GM12878 (cell line): ENCODE data around the gene BDNF. TPM values are rescaled to one million over a fixed set of nuclear protein-coding genes. Genes with fewer than 3 reads are reported as not detected.

Source experiments
- ATAC-seq: fragments of 200-7000 bp; cut with Tn5 transposase; 3 replicates; pipeline ENCODE4 v1.9.1; 2020; ENCODE audit warnings: mild to moderate bottlenecking, moderate library complexity
- BruUV-seq: library from RNA; stranded (reverse); fragments of 400-500 nt; replicated peaks from 2 replicates; lab custom pipeline; 2021; lab: Mats Ljungman, UMichigan
- CTCF ChIA-PET: fragments of 300-600 bp; sonication (Branson Sonifier 250); formaldehyde crosslinking; extraction: SDS; loops from one replicate; lab custom pipeline; 2021; ENCODE audit warnings: inconsistent platforms; lab: Yijun Ruan, JAX
- POLR2A ChIA-PET: fragments of 350-600 bp; formaldehyde crosslinking; extraction: SDS; loops from one replicate; lab custom pipeline; 2021; ENCODE audit warnings: inconsistent platforms; lab: Charles Lee
- RAD21 ChIA-PET: fragments of 300-600 bp; sonication (Branson Sonifier 250); formaldehyde crosslinking; loops from one replicate; lab custom pipeline; 2023; ENCODE audit warnings: antibody characterized with exemption; ENCODE audit not compliant: unreplicated experiment; lab: Charles Lee
- SMC1A ChIA-PET: fragments of 300-600 bp; sonication (Branson Sonifier 250); formaldehyde crosslinking; loops from one replicate; lab custom pipeline; 2023; ENCODE audit not compliant: unreplicated experiment, uncharacterized antibody; lab: Charles Lee
- DNase-seq: peaks from one replicate; pipeline ENCODE4 v3.0.0-alpha.2; 2011; ENCODE audit warnings: low read depth, low spot score
- FAIRE-seq: peaks from 3 replicates; lab custom pipeline; 2011; peaks lifted over from hg19 to GRCh38; lab: Jason Lieb, UNC
- H2AFZ ChIP-seq: 2 replicates; pipeline ENCODE4 v1.6.0; 2011; ENCODE audit warnings: low read depth, low read length, control low read depth; ENCODE audit not compliant: control insufficient read depth
- H3K27ac ChIP-seq: 2 replicates; pipeline ENCODE4 v1.5.1; 2011; ENCODE audit warnings: control low read depth; ENCODE audit not compliant: control insufficient read depth, insufficient read depth
- H3K27me3 ChIP-seq, 2 experiments: replicated peaks in 1 of 2; 2 replicates each; pipeline versions ENCODE4 v1.6.0 to v1.6.1; 2011; ENCODE audit warnings: low read length in 1 of 2; ENCODE audit not compliant: control insufficient read depth in 2 of 2, insufficient read depth in 2 of 2
- H3K36me3 ChIP-seq, 2 experiments: 2 replicates each; pipeline ENCODE4 v1.5.1; 2011; ENCODE audit warnings: low read length in 1 of 2; ENCODE audit not compliant: control insufficient read depth in 2 of 2, insufficient read depth in 2 of 2
- H3K4me1 ChIP-seq: 2 replicates; pipeline ENCODE4 v1.6.1; 2011; ENCODE audit warnings: mild to moderate bottlenecking, low read length, moderate library complexity, mixed read lengths; ENCODE audit not compliant: control insufficient read depth, insufficient read depth
- H3K4me2 ChIP-seq: 2 replicates; pipeline ENCODE4 v1.6.0; 2011; ENCODE audit warnings: control low read depth; ENCODE audit not compliant: control insufficient read depth, insufficient read depth
- H3K4me3 ChIP-seq: fragments of 200-600 bp; sonication (generic); 2 replicates; pipeline ENCODE4 v1.5.1; 2016
- H3K79me2 ChIP-seq: 2 replicates; pipeline ENCODE4 v1.6.0; 2011; ENCODE audit warnings: low read length; ENCODE audit not compliant: control insufficient read depth, insufficient read depth
- H3K9ac ChIP-seq: 2 replicates; pipeline ENCODE4 v1.8.0; 2011; ENCODE audit warnings: low read length, control low read depth, mixed read lengths; ENCODE audit not compliant: control insufficient read depth, insufficient read depth
- H3K9me3 ChIP-seq: replicated peaks from 3 replicates; pipeline ENCODE4 v1.5.1; 2011; ENCODE audit warnings: mild to moderate bottlenecking, low read length; ENCODE audit not compliant: control insufficient read depth, insufficient read depth
- H4K20me1 ChIP-seq: 2 replicates; pipeline ENCODE4 v1.6.0; 2011; ENCODE audit not compliant: control insufficient read depth, insufficient read depth
- BACH1 ChIP-seq: fragments of 450-650 bp; IDR thresholded peaks from 2 replicates; pipeline ENCODE4 v1.6.1; 2017; ENCODE audit warnings: mild to moderate bottlenecking, borderline replicate concordance
- NFYA ChIP-seq: IDR thresholded peaks from 2 replicates; pipeline ENCODE4 v1.6.1; 2011; ENCODE audit warnings: low read depth, mild to moderate bottlenecking, low read length, improper control_type of control experiment, borderline replicate concordance
- NR2F1 ChIP-seq: fragments of 450-650 bp; conservative IDR thresholded peaks from 2 replicates; pipeline ENCODE4 v1.6.1; 2017; ENCODE audit warnings: mild to moderate bottlenecking
- RCOR1 ChIP-seq: conservative IDR thresholded peaks from 2 replicates; pipeline ENCODE4 v1.6.1; 2012; ENCODE audit warnings: low read depth, low read length, improper control_type of control experiment
- SMARCA5 ChIP-seq: fragments of 450-650 bp; IDR thresholded peaks from 2 replicates; pipeline ENCODE4 v1.6.1; 2017; ENCODE audit warnings: mild to moderate bottlenecking
- ZNF207 ChIP-seq: fragments of 450-650 bp; IDR thresholded peaks from 2 replicates; pipeline ENCODE4 v1.6.1; 2014; ENCODE audit warnings: antibody characterized with exemption, mild to moderate bottlenecking, borderline replicate concordance
- ZNF217 ChIP-seq: fragments of 450-650 bp; IDR thresholded peaks from 2 replicates; pipeline ENCODE4 v1.6.1; 2017; ENCODE audit warnings: antibody characterized with exemption, mild to moderate bottlenecking
- ZNF24 ChIP-seq: fragments of 450-650 bp; IDR thresholded peaks from 2 replicates; pipeline ENCODE4 v1.6.1; 2017; ENCODE audit warnings: antibody characterized with exemption, mild to moderate bottlenecking
- ZNF384 ChIP-seq: IDR thresholded peaks from 2 replicates; pipeline ENCODE4 v1.6.1; 2012; ENCODE audit warnings: low read depth, mild to moderate bottlenecking, low read length, improper control_type of control experiment, borderline replicate concordance
- in situ Hi-C: fragments of 300-500 bp; cut with MboI; formaldehyde crosslinking; loops from 9 replicates; pipeline ENCODE4 v1.14.3; 2018; ENCODE audit warnings: mixed read lengths
- intact Hi-C: fragments of 100-400 bp; cut with micrococcal nuclease; formaldehyde crosslinking; loops from one replicate; pipeline ENCODE4 v1.14.2; 2022; ENCODE audit not compliant: unreplicated experiment
- polyA plus RNA-seq, 11 experiments: library from polyadenylated mRNA; depleted of rRNA in 4 of 11; unstranded in 6 of 11; stranded (reverse) in 5 of 11; fragments of >200 nt; fragmentation: Nextera tagmentation in 4 of 11; fragmentation: Illumina TruSeq in 1 of 11; extraction: Ambion mirVana in 4 of 11; extraction: Trizol in 1 of 11; gene quantifications; 1 replicate in 1 of 11; 2 replicates in 10 of 11; pipeline versions ENCODE4 v1.2.1 to v1.2.3, GENCODE V29; 2011 to 2016; ENCODE audit warnings: inconsistent platforms in 2 of 11, missing spikeins in 2 of 11, low read depth in 1 of 11
- total RNA-seq, 4 experiments: library from RNA; depleted of rRNA in 3 of 4; stranded (reverse); fragments of >200 nt in 3 of 4; fragmentation: Illumina TruSeq in 1 of 4; extraction: Trizol in 1 of 4; gene quantifications; 2 replicates each; pipeline versions ENCODE4 v1.2.1 to v1.2.3, GENCODE V29; 2013 to 2021
- TF ChIP-seq, protein P1 (sequence below): fragments of 450-650 bp; IDR thresholded peaks from 2 replicates; pipeline ENCODE4 v1.6.1; 2017; ENCODE audit warnings: mild to moderate bottlenecking
- TF ChIP-seq, protein P2 (sequence below): IDR thresholded peaks from 2 replicates; pipeline ENCODE4 v1.6.1; 2011; ENCODE audit warnings: borderline replicate concordance, low read depth, mild to moderate bottlenecking, moderate library complexity, mixed read lengths, low read length; ENCODE audit not compliant: insufficient read depth; ENCODE audit errors: extremely low read length
- TF ChIP-seq, protein P3 (sequence below): fragments of 450-650 bp; IDR thresholded peaks from 2 replicates; pipeline ENCODE4 v1.6.1; 2017; ENCODE audit warnings: antibody characterized with exemption, mild to moderate bottlenecking, moderate library complexity
- TF ChIP-seq, protein P4 (sequence below): fragments of 450-650 bp; IDR thresholded peaks from 2 replicates; pipeline ENCODE4 v1.6.1; 2018; ENCODE audit warnings: mild to moderate bottlenecking, low read depth, moderate library complexity; ENCODE audit not compliant: partially characterized antibody

Gene BDNF
- total and polyA plus RNA-seq, 10 of the 15 experiments (the other 5 are each of a cell fraction or from before 2014, with no cell fraction given): 0.02 to 0.24 (median 0.06) TPM; not detected in 2

DNA sequence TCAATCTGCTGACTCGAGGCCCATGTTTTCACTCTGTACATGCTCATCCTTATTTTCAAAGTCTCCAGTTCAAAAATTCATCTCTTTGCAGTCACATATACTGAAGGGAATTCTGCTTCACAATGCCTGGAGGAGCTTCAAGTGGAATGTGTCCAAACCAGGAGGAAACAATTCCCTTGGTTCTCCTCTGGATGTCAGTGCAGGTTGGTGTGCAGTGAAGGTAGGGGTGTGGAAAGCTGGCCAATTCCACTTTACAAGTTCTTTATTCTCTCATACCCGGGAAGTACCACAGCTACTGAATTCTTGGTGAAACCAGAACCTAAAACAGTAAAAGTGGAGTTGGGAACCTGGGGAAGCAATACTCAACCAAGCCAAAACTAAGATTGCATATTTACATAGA lies 57.3 kb downstream of the BDNF start (continued):
- TF ChIP-seq, protein P1, sequence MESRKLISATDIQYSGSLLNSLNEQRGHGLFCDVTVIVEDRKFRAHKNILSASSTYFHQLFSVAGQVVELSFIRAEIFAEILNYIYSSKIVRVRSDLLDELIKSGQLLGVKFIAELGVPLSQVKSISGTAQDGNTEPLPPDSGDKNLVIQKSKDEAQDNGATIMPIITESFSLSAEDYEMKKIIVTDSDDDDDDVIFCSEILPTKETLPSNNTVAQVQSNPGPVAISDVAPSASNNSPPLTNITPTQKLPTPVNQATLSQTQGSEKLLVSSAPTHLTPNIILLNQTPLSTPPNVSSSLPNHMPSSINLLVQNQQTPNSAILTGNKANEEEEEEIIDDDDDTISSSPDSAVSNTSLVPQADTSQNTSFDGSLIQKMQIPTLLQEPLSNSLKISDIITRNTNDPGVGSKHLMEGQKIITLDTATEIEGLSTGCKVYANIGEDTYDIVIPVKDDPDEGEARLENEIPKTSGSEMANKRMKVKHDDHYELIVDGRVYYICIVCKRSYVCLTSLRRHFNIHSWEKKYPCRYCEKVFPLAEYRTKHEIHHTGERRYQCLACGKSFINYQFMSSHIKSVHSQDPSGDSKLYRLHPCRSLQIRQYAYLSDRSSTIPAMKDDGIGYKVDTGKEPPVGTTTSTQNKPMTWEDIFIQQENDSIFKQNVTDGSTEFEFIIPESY: no peak
- TF ChIP-seq, all 136 proteins: peak for 0

DNA sequence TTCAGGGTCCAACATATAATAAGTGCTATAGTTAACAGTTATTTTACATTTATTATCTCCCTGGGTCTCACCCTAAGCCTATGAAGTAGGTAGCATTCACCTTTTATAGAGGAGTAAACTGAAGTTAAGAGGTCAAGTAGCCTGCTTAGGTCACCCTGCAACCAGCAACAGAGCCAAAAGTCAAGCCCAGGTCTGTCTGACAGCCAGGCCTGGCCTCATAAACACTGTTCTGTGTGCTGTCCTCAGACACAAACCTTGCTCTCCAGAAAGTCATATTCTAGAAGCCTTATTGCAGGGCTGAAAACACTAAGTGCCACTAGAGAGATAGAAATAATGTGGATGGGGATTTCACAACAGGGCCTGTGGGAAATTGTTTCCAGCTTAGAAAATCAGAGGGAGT lies 59.3 kb downstream of the BDNF start:
- CTCF ChIA-PET: no interaction called here
- no peaks in the 10 kb centered on the region for H3K4me1 ChIP-seq
- BruUV-seq: no TSS peak
- SMC1A ChIA-PET: interaction anchor here (0.8 kb wide), 1 partner anchor 113 kb away, joined by 3 read pairs; no protein-coding TSS in a partner anchor
- no peak for ATAC-seq
- TF ChIP-seq SMARCA5: no peak
- TF ChIP-seq NFYA: no peak
- TF ChIP-seq, protein P2, sequence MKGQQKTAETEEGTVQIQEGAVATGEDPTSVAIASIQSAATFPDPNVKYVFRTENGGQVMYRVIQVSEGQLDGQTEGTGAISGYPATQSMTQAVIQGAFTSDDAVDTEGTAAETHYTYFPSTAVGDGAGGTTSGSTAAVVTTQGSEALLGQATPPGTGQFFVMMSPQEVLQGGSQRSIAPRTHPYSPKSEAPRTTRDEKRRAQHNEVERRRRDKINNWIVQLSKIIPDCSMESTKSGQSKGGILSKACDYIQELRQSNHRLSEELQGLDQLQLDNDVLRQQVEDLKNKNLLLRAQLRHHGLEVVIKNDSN: no peak
- no peak for TF ChIP-seq RCOR1
- no peak for TF ChIP-seq NR2F1
- no peak for TF ChIP-seq BACH1
- TF ChIP-seq ZNF384: no peak
- TF ChIP-seq ZNF207: no peak
- TF ChIP-seq, protein P3, sequence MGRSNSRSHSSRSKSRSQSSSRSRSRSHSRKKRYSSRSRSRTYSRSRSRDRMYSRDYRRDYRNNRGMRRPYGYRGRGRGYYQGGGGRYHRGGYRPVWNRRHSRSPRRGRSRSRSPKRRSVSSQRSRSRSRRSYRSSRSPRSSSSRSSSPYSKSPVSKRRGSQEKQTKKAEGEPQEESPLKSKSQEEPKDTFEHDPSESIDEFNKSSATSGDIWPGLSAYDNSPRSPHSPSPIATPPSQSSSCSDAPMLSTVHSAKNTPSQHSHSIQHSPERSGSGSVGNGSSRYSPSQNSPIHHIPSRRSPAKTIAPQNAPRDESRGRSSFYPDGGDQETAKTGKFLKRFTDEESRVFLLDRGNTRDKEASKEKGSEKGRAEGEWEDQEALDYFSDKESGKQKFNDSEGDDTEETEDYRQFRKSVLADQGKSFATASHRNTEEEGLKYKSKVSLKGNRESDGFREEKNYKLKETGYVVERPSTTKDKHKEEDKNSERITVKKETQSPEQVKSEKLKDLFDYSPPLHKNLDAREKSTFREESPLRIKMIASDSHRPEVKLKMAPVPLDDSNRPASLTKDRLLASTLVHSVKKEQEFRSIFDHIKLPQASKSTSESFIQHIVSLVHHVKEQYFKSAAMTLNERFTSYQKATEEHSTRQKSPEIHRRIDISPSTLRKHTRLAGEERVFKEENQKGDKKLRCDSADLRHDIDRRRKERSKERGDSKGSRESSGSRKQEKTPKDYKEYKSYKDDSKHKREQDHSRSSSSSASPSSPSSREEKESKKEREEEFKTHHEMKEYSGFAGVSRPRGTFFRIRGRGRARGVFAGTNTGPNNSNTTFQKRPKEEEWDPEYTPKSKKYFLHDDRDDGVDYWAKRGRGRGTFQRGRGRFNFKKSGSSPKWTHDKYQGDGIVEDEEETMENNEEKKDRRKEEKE: no peak
- TF ChIP-seq, protein P4, sequence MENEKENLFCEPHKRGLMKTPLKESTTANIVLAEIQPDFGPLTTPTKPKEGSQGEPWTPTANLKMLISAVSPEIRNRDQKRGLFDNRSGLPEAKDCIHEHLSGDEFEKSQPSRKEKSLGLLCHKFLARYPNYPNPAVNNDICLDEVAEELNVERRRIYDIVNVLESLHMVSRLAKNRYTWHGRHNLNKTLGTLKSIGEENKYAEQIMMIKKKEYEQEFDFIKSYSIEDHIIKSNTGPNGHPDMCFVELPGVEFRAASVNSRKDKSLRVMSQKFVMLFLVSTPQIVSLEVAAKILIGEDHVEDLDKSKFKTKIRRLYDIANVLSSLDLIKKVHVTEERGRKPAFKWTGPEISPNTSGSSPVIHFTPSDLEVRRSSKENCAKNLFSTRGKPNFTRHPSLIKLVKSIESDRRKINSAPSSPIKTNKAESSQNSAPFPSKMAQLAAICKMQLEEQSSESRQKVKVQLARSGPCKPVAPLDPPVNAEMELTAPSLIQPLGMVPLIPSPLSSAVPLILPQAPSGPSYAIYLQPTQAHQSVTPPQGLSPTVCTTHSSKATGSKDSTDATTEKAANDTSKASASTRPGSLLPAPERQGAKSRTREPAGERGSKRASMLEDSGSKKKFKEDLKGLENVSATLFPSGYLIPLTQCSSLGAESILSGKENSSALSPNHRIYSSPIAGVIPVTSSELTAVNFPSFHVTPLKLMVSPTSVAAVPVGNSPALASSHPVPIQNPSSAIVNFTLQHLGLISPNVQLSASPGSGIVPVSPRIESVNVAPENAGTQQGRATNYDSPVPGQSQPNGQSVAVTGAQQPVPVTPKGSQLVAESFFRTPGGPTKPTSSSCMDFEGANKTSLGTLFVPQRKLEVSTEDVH: no peak
- no peak for TF ChIP-seq ZNF217
- TF ChIP-seq ZNF24: no peak
- no peak for FAIRE-seq
- RAD21 ChIA-PET: no interaction called here
- H3K27ac ChIP-seq: no peak overlapping the region
- no peak overlapping the region for H3K4me2 ChIP-seq
- POLR2A ChIA-PET: no interaction called here
- no peaks in the 10 kb centered on the region for H3K36me3 ChIP-seq
- no peaks in the 10 kb centered on the region for H3K27me3 ChIP-seq
- H2AFZ ChIP-seq: no peak overlapping the region
- H3K9ac ChIP-seq: no peak overlapping the region
- in situ Hi-C loops (no loop called here), intact Hi-C loops (no loop called here)
- H4K20me1 ChIP-seq: no peaks in the 10 kb centered on the region
- no peak for DNase-seq
- H3K9me3 ChIP-seq: no peaks in the 10 kb centered on the region; the same call in 2 of the 3 replicates
- no peaks in the 10 kb centered on the region for H3K79me2 ChIP-seq
- no peak overlapping the region for H3K4me3 ChIP-seq
